ENCODE data around the gene SPAAR. TPM values are rescaled to one million over a fixed set of nuclear protein-coding genes. Genes with fewer than 3 reads are reported as not detected.

SPAAR gene
- total RNA-seq, 1 experiment from 2014 or later = not detected

GRCh38 chr9:35891646-35892045 lies 17.6 kb upstream of the SPAAR start:
- TF ChIP-seq SRF (IDR thresholded peaks at IDR 0.05; ENCODE audit: low read depth) (no peak), EZH2 (IDR thresholded peaks at IDR 0.05) (no peak), ZFX (IDR thresholded peaks at IDR 0.05) (no peak), ELF1 (IDR thresholded peaks at IDR 0.05; ENCODE audit: borderline replicate concordance, low read depth) (no peak), TCF7L2 (IDR thresholded peaks at IDR 0.05; ENCODE audit: borderline replicate concordance, extremely low read depth, insufficient read depth, insufficient read length) (no peak), YY1 (IDR thresholded peaks at IDR 0.05; ENCODE audit: extremely low read depth, insufficient replicate concordance, low read depth, low read length) (no peak), SIN3A (IDR thresholded peaks at IDR 0.05; ENCODE audit: low read depth) (no peak), ZBTB33 (IDR thresholded peaks at IDR 0.05; ENCODE audit: extremely low read depth, insufficient replicate concordance, low read length) (no peak), FOSL1 (IDR thresholded peaks at IDR 0.05; ENCODE audit: low read depth) (no peak), RAD21 (IDR thresholded peaks at IDR 0.05; ENCODE audit: low read depth) (no peak), CBX3 (IDR thresholded peaks at IDR 0.05; ENCODE audit: low read depth) (no peak), CTCF (IDR thresholded peaks at IDR 0.05 in 2 of 3, conservative IDR thresholded peaks at IDR 0.05 in 1 of 3; ENCODE audit: borderline replicate concordance in 1 of 3, insufficient read depth in 1 of 3, low read depth in 2 of 3, low read length in 2 of 3) (no peak), REST (IDR thresholded peaks at IDR 0.05; ENCODE audit: low read depth) (no peak), CEBPB (IDR thresholded peaks at IDR 0.05; ENCODE audit: low read depth) (no peak), EZH2phosphoT487 (IDR thresholded peaks at IDR 0.05; ENCODE audit: borderline replicate concordance) (no peak), POLR2AphosphoS5 (IDR thresholded peaks at IDR 0.05; ENCODE audit: low read depth, low read length) (no peak), MAX (IDR thresholded peaks at IDR 0.05) (no peak)
- CTCF ChIA-PET = interaction anchor here (0.9 to 9.8 kb wide), 4 partner anchors 10 to 132 kb away, joined by 3 to 50 read pairs (median 6); no protein-coding TSS in a partner anchor
- RAD21 ChIA-PET (ENCODE audit: low non-redundant PET in 1 of 2, low total read pairs in 2 of 2, uncharacterized antibody in 2 of 2, unreplicated experiment in 2 of 2) = no interaction called here
- no peak overlapping the region for H3K27ac ChIP-seq (ENCODE audit: low read depth, low read length)
- DNase-seq (ENCODE audit: low read depth, low spot score) (no peak), ATAC-seq (no peak)
- H3K4me3 ChIP-seq (replicated peaks in 1 of 2; ENCODE audit: low read depth in 1 of 2, low read length in 2 of 2) = no peak overlapping the region
- POLR2A ChIA-PET = no interaction called here
- BruUV-seq (replicated peaks) = no TSS peak
- no peaks in the 10 kb centered on the region for H3K4me1 ChIP-seq (ENCODE audit: control insufficient read depth in 1 of 2, insufficient read depth in 2 of 2, low read length in 2 of 2)
- no peaks in the 10 kb centered on the region for H4K20me1 ChIP-seq (ENCODE audit: insufficient read depth)
- no peak overlapping the region for H2AFZ ChIP-seq (ENCODE audit: low read depth, low read length, poor library complexity, severe bottlenecking)
- no peaks in the 10 kb centered on the region for H3K9me2 ChIP-seq (ENCODE audit: insufficient read depth)
- H3K36me3 ChIP-seq (ENCODE audit: control insufficient read depth in 1 of 2, insufficient read depth in 2 of 2, low read length in 2 of 2) = no peaks in the 10 kb centered on the region
- no peaks in the 10 kb centered on the region for H3K27me3 ChIP-seq (ENCODE audit: insufficient read depth, low read length)
- intact Hi-C loops (cut with micrococcal nuclease) = no loop called here
- H3K79me2 ChIP-seq (ENCODE audit: insufficient read depth, low read length) = no peaks in the 10 kb centered on the region
- H3K9ac ChIP-seq (ENCODE audit: low read length) = no peak overlapping the region
- no peaks in the 10 kb centered on the region for H3K9me3 ChIP-seq (ENCODE audit: control insufficient read depth in 1 of 2, insufficient read depth in 1 of 2, low read depth in 1 of 2, low read length in 2 of 2)
- no peak overlapping the region for H3K4me2 ChIP-seq (ENCODE audit: low read length)
